Measurements from ENCODE around the gene HSP90AB1.

The HSP90AB1 gene

GRCh38 chr6:44254191-44255104 lies 7.5 kb downstream of the HSP90AB1 start:
- FAIRE-seq (no peak), DNase-seq (ENCODE audit: insufficient read length) (no peak)
- TF ChIP-seq POLR2A (IDR thresholded peaks at IDR 0.05; ENCODE audit: low read depth, low read length) (peak; percentile 53), POLR2AphosphoS5 (IDR thresholded peaks at IDR 0.05; ENCODE audit: low read depth, low read length) (peak; percentile 85), TAF1 (IDR thresholded peaks at IDR 0.05; ENCODE audit: borderline replicate concordance, low read depth, low read length) (no peak)

GRCh38 chr6:44255105-44255808 lies 8.4 kb downstream of the HSP90AB1 start:
- peak; percentile 84 for TF ChIP-seq POLR2AphosphoS5 (IDR thresholded peaks at IDR 0.05; ENCODE audit: low read depth, low read length)
- peak; percentile 71 for TF ChIP-seq POLR2A (IDR thresholded peaks at IDR 0.05; ENCODE audit: low read depth, low read length)
- no peak for TF ChIP-seq TAF1 (IDR thresholded peaks at IDR 0.05; ENCODE audit: borderline replicate concordance, low read depth, low read length)
- FAIRE-seq (no peak), DNase-seq (ENCODE audit: insufficient read length) (no peak)

- FAIRE-seq (no peak), DNase-seq (ENCODE audit: insufficient read length) (no peak)
- TF ChIP-seq POLR2AphosphoS5 (IDR thresholded peaks at IDR 0.05; ENCODE audit: low read depth, low read length) (0 out of 2 replicates have a peak, but pooled peaks have one; percentile 14), TAF1 (IDR thresholded peaks at IDR 0.05; ENCODE audit: borderline replicate concordance, low read depth, low read length) (no peak)
Measured at GRCh38 chr6:44255871-44256774, 9.2 kb downstream of the HSP90AB1 start.

GRCh38 chr6:44256775-44257024 lies 9.8 kb downstream of the HSP90AB1 start:
- DNase-seq (ENCODE audit: insufficient read length) (no peak), FAIRE-seq (peak; percentile 60)
- no peak for TF ChIP-seq TAF1 (IDR thresholded peaks at IDR 0.05; ENCODE audit: borderline replicate concordance, low read depth, low read length)
- no peak for TF ChIP-seq POLR2A (IDR thresholded peaks at IDR 0.05; ENCODE audit: low read depth, low read length)
- TF ChIP-seq POLR2AphosphoS5 (IDR thresholded peaks at IDR 0.05; ENCODE audit: low read depth, low read length), result no peak

- FAIRE-seq, result peak; percentile 88
- TF ChIP-seq POLR2A (IDR thresholded peaks at IDR 0.05; ENCODE audit: low read depth, low read length), result peak; percentile 68; the same call in 1 of the 2 replicates
- TF ChIP-seq POLR2AphosphoS5 (IDR thresholded peaks at IDR 0.05; ENCODE audit: low read depth, low read length), result no peak; the same call in 1 of the 2 replicates
- peak; percentile 35; the same call in 1 of the 2 replicates for TF ChIP-seq TAF1 (IDR thresholded peaks at IDR 0.05; ENCODE audit: borderline replicate concordance, low read depth, low read length)
- peak; percentile 77 for DNase-seq (ENCODE audit: insufficient read length)
Measured at GRCh38 chr6:44257025-44257752, 10.3 kb downstream of the HSP90AB1 start, which contains the start of gene SLC35B2. Gene SLC35B2, minus strand, starts transcription at chr6:44257528. Its CDS starts 118 bp downstream, at chr6:44257410.

GRCh38 chr6:44257753-44258324 lies 10.9 kb downstream of the HSP90AB1 start:
- DNase-seq (ENCODE audit: insufficient read length) (no peak), FAIRE-seq (no peak)
- TF ChIP-seq POLR2AphosphoS5 (IDR thresholded peaks at IDR 0.05; ENCODE audit: low read depth, low read length) (peak; percentile 80; the same call in 1 of the 2 replicates), TAF1 (IDR thresholded peaks at IDR 0.05; ENCODE audit: borderline replicate concordance, low read depth, low read length) (no peak), POLR2A (IDR thresholded peaks at IDR 0.05; ENCODE audit: low read depth, low read length) (peak; percentile 68; the same call in 1 of the 2 replicates)

GRCh38 chr6:44258325-44258863 lies 11.5 kb downstream of the HSP90AB1 start:
- DNase-seq (ENCODE audit: insufficient read length) (no peak), FAIRE-seq (peak; percentile 51)
- no peak for TF ChIP-seq POLR2AphosphoS5 (IDR thresholded peaks at IDR 0.05; ENCODE audit: low read depth, low read length)
- TF ChIP-seq POLR2A (IDR thresholded peaks at IDR 0.05; ENCODE audit: low read depth, low read length), result no peak
- no peak for TF ChIP-seq TAF1 (IDR thresholded peaks at IDR 0.05; ENCODE audit: borderline replicate concordance, low read depth, low read length)

- TF ChIP-seq POLR2AphosphoS5 (IDR thresholded peaks at IDR 0.05; ENCODE audit: low read depth, low read length), result no peak
- TF ChIP-seq TAF1 (IDR thresholded peaks at IDR 0.05; ENCODE audit: borderline replicate concordance, low read depth, low read length), result no peak
- TF ChIP-seq POLR2A (IDR thresholded peaks at IDR 0.05; ENCODE audit: low read depth, low read length), result no peak
- DNase-seq (ENCODE audit: insufficient read length), result no peak
- FAIRE-seq, result no peak
Measured at GRCh38 chr6:44258921-44259320, 12.0 kb downstream of the HSP90AB1 start.

GRCh38 chr6:44260011-44260410 lies 13.1 kb downstream of the HSP90AB1 start:
- FAIRE-seq (no peak), DNase-seq (ENCODE audit: insufficient read length) (no peak)
- peak; percentile 22; the same call in 1 of the 2 replicates for TF ChIP-seq POLR2A (IDR thresholded peaks at IDR 0.05; ENCODE audit: low read depth, low read length)
- no peak for TF ChIP-seq TAF1 (IDR thresholded peaks at IDR 0.05; ENCODE audit: borderline replicate concordance, low read depth, low read length)
- TF ChIP-seq POLR2AphosphoS5 (IDR thresholded peaks at IDR 0.05; ENCODE audit: low read depth, low read length), result no peak; the same call in 1 of the 2 replicates
